Common myeloid progenitor, CD34-positive (primary cell): ENCODE results near the gene RAC2.

ENCODE experiments used
- CTCF ChIA-PET: fragments of 350-600 bp; sonication (Branson Sonifier 250); formaldehyde crosslinking; loops from one replicate; lab custom pipeline; 2021; ENCODE audit warnings: antibody characterized with exemption; lab: Charles Lee
- POLR2A ChIA-PET: fragments of 350-600 bp; sonication (Branson Sonifier 250); formaldehyde crosslinking; loops from one replicate; lab custom pipeline; 2021; ENCODE audit warnings: antibody characterized with exemption; lab: Charles Lee
- DNase-seq, 3 donors: peaks; one replicate each; pipeline versions ENCODE4 v3.0.0 to v3.0.0-alpha.2; 2013
- H3K27ac ChIP-seq, 2 experiments: 1 replicate in 1 of 2; 2 replicates in 1 of 2; pipeline ENCODE4 v1.7.0; 2013; ENCODE audit warnings: inconsistent platforms in 2 of 2, low read length in 2 of 2, mild to moderate bottlenecking in 2 of 2, low read depth in 1 of 2, moderate library complexity in 1 of 2; ENCODE audit not compliant: severe bottlenecking in 2 of 2, insufficient read depth in 1 of 2, poor library complexity in 1 of 2
- H3K27me3 ChIP-seq, 5 experiments: replicated peaks in 2 of 5; 1 replicate in 3 of 5; 2 replicates in 2 of 5; pipeline versions ENCODE4 v1.6.1 to v1.7.0; 2013; ENCODE audit warnings: low read length in 4 of 5, mild to moderate bottlenecking in 2 of 5, moderate library complexity in 2 of 5, inconsistent platforms in 1 of 5; ENCODE audit not compliant: insufficient read depth in 5 of 5, control insufficient read depth in 4 of 5
- H3K36me3 ChIP-seq, 4 experiments: 1 replicate in 2 of 4; 2 replicates in 2 of 4; pipeline versions ENCODE4 v1.6.1 to v1.7.0; 2013; ENCODE audit warnings: low read length in 3 of 4, control low read depth in 1 of 4, mild to moderate bottlenecking in 1 of 4; ENCODE audit not compliant: control insufficient read depth in 4 of 4, insufficient read depth in 4 of 4
- H3K4me1 ChIP-seq, 4 experiments: 1 replicate in 3 of 4; 2 replicates in 1 of 4; pipeline versions ENCODE4 v1.6.1 to v1.7.1; 2013; ENCODE audit warnings: low read length in 3 of 4, mild to moderate bottlenecking in 3 of 4, control low read depth in 1 of 4, inconsistent platforms in 1 of 4, moderate library complexity in 1 of 4; ENCODE audit not compliant: control insufficient read depth in 4 of 4, insufficient read depth in 4 of 4; ENCODE audit errors: control extremely low read depth in 1 of 4
- H3K4me3 ChIP-seq, 7 experiments: 1 replicate in 4 of 7; 2 replicates in 3 of 7; pipeline versions ENCODE4 v1.5.1 to v1.7.0; 2013; ENCODE audit warnings: mild to moderate bottlenecking in 7 of 7, low read length in 6 of 7, moderate library complexity in 6 of 7, inconsistent platforms in 2 of 7, low read depth in 2 of 7, control low read depth in 1 of 7; ENCODE audit not compliant: insufficient read depth in 4 of 7, control insufficient read depth in 1 of 7; ENCODE audit errors: extremely low read depth in 1 of 7
- H3K9me3 ChIP-seq, 5 experiments: 1 replicate in 4 of 5; 2 replicates in 1 of 5; pipeline versions ENCODE4 v1.6.1 to v1.7.1; 2013; ENCODE audit warnings: low read length in 4 of 5, mild to moderate bottlenecking in 2 of 5, inconsistent platforms in 1 of 5, low read depth in 1 of 5, moderate library complexity in 1 of 5; ENCODE audit not compliant: control insufficient read depth in 4 of 5, insufficient read depth in 2 of 5; ENCODE audit errors: control extremely low read depth in 1 of 5
- WGBS: methylation state at CpG from one replicate; pipeline ENCODE4 v1.1.5; 2013; ENCODE audit not compliant: insufficient coverage; 5-methylcytosine and 5-hydroxymethylcytosine counted together

Gene RAC2

GRCh38 chr22:37218399-37218770 lies 25.7 kb downstream of the RAC2 start:
- Histone ChIP-seq H3K27ac (no peak overlapping the region), H3K9me3 (peaks cover 0 to 3% (median 0%) of the 10 kb centered on the region in 5 experiments), H3K4me1 (peaks cover 9 to 66% (median 38%) of the 10 kb centered on the region in 4 experiments), H3K27me3 (no peaks in the 10 kb centered on the region), H3K4me3 (peak overlapping the region in 1 of 7 experiments; percentile 17), H3K36me3 (peaks cover 0 to 8% (median 2%) of the 10 kb centered on the region in 4 experiments)
- ChIA-PET CTCF (interaction anchor here (2.6 to 4.8 kb wide), 3 partner anchors 18 to 41 kb away, joined by 11 to 31 read pairs (median 12); partner anchors contain the start of gene RAC2), POLR2A (interaction anchor here (0.6 kb wide), 2 partner anchors 11 to 966 kb away, joined by 3 to 6 read pairs; no protein-coding TSS in a partner anchor)
- 97% methylated on average over 4 of the region's 6 CpGs for WGBS
- no peak for DNase-seq

DNA sequence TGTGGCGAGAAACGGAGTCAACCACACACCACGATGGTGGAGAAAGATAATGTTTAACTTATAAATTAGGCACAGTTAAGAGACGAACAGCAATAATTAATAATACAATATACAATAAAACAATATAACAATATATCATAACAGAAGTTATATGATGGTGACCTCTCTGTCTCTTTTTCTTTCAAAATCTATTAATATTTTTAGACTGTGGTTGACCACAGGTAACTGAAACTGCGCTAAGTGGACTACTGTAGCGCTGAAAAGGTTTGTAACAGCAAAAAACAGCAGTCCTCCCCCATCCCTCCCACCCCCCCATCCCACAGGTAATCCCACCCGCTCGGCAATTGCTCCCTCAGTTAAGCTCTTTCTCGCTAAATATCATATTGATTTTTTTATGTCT lies 28.2 kb downstream of the RAC2 start:
- POLR2A ChIA-PET: no interaction called here

GRCh38 chr22:37214731-37215030 lies 29.4 kb downstream of the RAC2 start:
- POLR2A ChIA-PET: no interaction called here
- Histone ChIP-seq H3K4me1 (peaks cover under 1 to 41% (median 19%) of the 10 kb centered on the region in 4 experiments), H3K9me3 (no peaks in the 10 kb centered on the region), H3K4me3 (no peak overlapping the region), H3K27ac (no peak overlapping the region), H3K36me3 (no peaks in the 10 kb centered on the region), H3K27me3 (no peaks in the 10 kb centered on the region)
- 98% methylated on average over 13 of the region's 13 CpGs for WGBS
- DNase-seq: no peak
- CTCF ChIA-PET: interaction anchor here (0.8 to 2.1 kb wide), 2 partner anchors 8 to 193 kb away, joined by 3 to 8 read pairs; no protein-coding TSS in a partner anchor

More for the DNA sequence above, 28.2 kb downstream of the RAC2 start:
- 83% methylated on average over 2 of the region's 9 CpGs for WGBS
- Histone ChIP-seq H3K9me3 (no peaks in the 10 kb centered on the region), H3K27ac (no peak overlapping the region), H3K4me1 (peaks cover 9 to 50% (median 23%) of the 10 kb centered on the region in 4 experiments), H3K4me3 (no peak overlapping the region), H3K36me3 (no peaks in the 10 kb centered on the region), H3K27me3 (no peaks in the 10 kb centered on the region)
- CTCF ChIA-PET: interaction anchor here (1.3 to 4.8 kb wide), 5 partner anchors 9 to 190 kb away, joined by 3 to 31 read pairs (median 3); no protein-coding TSS in a partner anchor
- DNase-seq: no peak

GRCh38 chr22:37213941-37214730 lies 29.9 kb downstream of the RAC2 start:
- DNase-seq: no peak

DNA sequence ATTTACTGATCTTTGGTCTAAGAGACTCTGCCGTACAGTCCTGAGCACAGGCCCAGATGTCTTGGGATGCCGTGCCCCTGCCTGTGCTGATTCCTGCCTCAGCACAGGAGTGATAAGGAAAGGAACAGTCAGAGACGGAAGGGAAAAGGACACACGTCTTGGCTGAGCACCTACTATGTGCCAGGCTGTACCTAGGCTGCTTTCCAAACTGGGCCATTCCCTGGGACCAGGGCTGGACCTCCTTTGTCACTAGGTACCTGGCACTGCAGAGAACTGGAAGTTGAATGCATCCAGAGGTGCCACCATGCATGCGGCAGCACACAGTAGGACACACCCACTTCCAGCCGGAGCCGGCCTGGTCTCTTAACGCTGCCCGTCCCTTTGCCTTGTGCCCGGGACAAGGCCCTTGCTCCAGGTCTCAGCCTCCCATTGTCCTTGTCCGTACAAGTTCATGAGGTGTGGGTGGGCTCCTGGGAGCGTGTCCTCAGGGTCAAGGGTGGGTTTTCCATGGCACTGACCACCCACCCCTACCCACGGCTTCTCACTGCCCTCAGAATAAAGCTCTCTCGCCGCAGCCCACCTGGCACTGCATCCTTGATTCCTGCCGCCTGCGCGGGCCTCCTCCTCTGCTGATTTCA lies 30.7 kb downstream of the RAC2 start:
- peaks cover 0 to 27% (median 6%) of the 10 kb centered on the region in 4 experiments for H3K4me1 ChIP-seq
- POLR2A ChIA-PET: no interaction called here
- no peak overlapping the region for H3K27ac ChIP-seq
- H3K36me3 ChIP-seq: no peaks in the 10 kb centered on the region
- DNase-seq: no peak
- CTCF ChIA-PET: interaction anchor here (1.0 to 1.3 kb wide), 2 partner anchors 29 to 433 kb away, joined by 3 read pairs; no protein-coding TSS in a partner anchor
- no peaks in the 10 kb centered on the region for H3K27me3 ChIP-seq
- H3K9me3 ChIP-seq: no peaks in the 10 kb centered on the region
- WGBS: 97% methylated on average over 17 of the region's 18 CpGs
- no peak overlapping the region for H3K4me3 ChIP-seq

More at GRCh38 chr22:37213941-37214730, 29.9 kb downstream of the RAC2 start:
- no peak overlapping the region for H3K27ac ChIP-seq
- 96% methylated on average over 7 of the region's 13 CpGs for whole genome bisulfite sequencing
- H3K4me3 ChIP-seq: no peak overlapping the region
- H3K27me3 ChIP-seq: no peaks in the 10 kb centered on the region
- ChIA-PET POLR2A (no interaction called here), CTCF (interaction anchor here (1.0 to 2.1 kb wide), 3 partner anchors 8 to 434 kb away, joined by 3 to 8 read pairs (median 3); no protein-coding TSS in a partner anchor)
- no peaks in the 10 kb centered on the region for H3K9me3 ChIP-seq
- H3K36me3 ChIP-seq: no peaks in the 10 kb centered on the region
- peaks cover 0 to 35% (median 14%) of the 10 kb centered on the region in 4 experiments for H3K4me1 ChIP-seq

- no peaks in the 10 kb centered on the region for H3K27me3 ChIP-seq
- no peak for DNase-seq
- H3K4me3 ChIP-seq: no peak within 1 kb of the TSS
- H3K9me3 ChIP-seq: no peaks in the 10 kb centered on the region
- 93% methylated on average over 23 of the region's 23 CpGs for WGBS
- ChIA-PET CTCF (no interaction called here), POLR2A (no interaction called here)
- H3K4me1 ChIP-seq: peaks cover 0 to 20% (median 2%) of the 10 kb centered on the region in 4 experiments
- no peak within 1 kb of the TSS for H3K27ac ChIP-seq
- no peaks in the 10 kb centered on the region for H3K36me3 ChIP-seq
These were observed 31.7 kb downstream of the RAC2 start, which contains the start of gene SSTR3 for GRCh38 chr22:37212174-37212906. TSS of gene SSTR3 (minus strand) at chr22:37212477. CDS start at chr22:37207803, 4,674 bp downstream.
